GM12865 (cell line): ENCODE data around the gene FGF9.

Experiments used
- DNase-seq: peaks from one replicate; pipeline ENCODE4 v3.0.0; 2010; ENCODE audit warnings: low read depth
- H3K4me3 ChIP-seq: 2 replicates; pipeline ENCODE4 v1.5.1; 2011; ENCODE audit warnings: mild to moderate bottlenecking, low read depth, low read length, control low read depth
- CTCF ChIP-seq: IDR thresholded peaks from 2 replicates; pipeline ENCODE4 v1.5.1; 2011; ENCODE audit warnings: low read length, control low read depth, low read depth, inconsistent platforms; ENCODE audit not compliant: insufficient read depth; ENCODE audit errors: missing control alignments

FGF9 gene

GRCh38 chr13:21684576-21684975 lies 13.7 kb downstream of the FGF9 start:
- no peak overlapping the region for H3K4me3 ChIP-seq
- DNase-seq, result no peak
- no peak for TF ChIP-seq CTCF

- TF ChIP-seq CTCF, result no peak
- H3K4me3 ChIP-seq, result no peak overlapping the region
Observed at GRCh38 chr13:21685485-21686064, 14.7 kb downstream of the FGF9 start.

GRCh38 chr13:21686751-21687391 lies 16.0 kb downstream of the FGF9 start:
- peak; percentile 81 for DNase-seq
- no peak overlapping the region for H3K4me3 ChIP-seq
- no peak for TF ChIP-seq CTCF

More at GRCh38 chr13:21685485-21686064, 14.7 kb downstream of the FGF9 start:
- no peak for DNase-seq

DNA sequence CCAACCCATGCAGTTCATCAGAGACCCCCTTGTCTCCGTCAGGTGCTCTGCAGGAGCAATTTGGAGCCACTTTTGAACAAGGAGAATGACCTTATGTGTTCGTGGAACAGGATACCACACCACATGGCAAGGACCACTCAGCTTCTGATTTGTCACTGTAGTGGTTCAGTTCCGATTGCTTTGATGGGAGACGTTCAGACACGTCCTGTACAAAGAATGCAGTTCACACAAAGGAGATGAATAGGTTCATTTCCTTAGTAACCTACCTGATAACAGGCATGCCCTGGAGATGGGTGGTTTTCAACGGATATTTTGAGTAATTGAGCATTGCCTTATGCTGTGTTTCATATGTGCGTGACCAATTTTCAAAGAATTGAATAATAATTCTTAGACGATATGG lies 17.2 kb downstream of the FGF9 start:
- no peak overlapping the region for H3K4me3 ChIP-seq
- TF ChIP-seq CTCF, result no peak
- no peak for DNase-seq

DNA sequence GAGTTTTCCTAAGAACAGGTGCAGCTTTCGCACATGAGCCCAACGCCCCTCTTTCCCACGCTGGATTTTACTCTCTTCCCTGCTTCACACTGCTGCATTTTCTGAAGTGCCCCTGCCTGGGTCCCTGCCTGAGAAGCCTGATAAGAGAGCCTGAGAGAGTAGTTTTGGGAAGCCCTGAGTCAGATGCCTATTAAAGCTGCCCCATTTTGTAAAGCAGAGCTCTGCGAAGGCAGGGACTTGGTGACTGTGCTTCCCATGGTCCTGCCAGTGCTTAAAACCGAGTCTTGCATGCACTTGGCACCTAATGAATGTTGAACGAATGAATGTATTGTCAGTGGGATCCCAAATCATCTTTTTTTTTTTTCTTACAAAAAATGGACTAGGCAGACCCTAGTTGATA lies 18.2 kb downstream of the FGF9 start:
- no peak for DNase-seq
- no peak for TF ChIP-seq CTCF
- H3K4me3 ChIP-seq, result no peak overlapping the region

DNA sequence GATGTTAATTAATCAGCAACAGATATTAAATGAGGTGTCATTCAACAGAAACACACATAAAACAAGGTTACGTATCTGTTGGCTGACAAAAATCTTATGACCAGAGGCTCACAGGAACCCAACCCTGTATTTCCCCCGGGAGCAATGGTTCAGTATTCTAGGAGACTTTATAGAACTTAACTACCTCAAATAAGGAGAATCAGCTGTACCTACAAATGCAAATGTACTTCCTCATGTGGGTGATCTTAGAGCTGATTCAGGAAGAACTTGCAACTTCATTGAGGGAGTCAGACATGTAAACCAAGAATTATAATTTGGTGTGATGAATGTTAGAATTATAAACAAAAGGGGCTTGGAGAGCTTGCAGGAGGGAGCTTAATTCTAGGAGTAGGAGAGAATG lies 20.1 kb downstream of the FGF9 start:
- no peak overlapping the region for H3K4me3 ChIP-seq
- no peak for TF ChIP-seq CTCF
- DNase-seq, result no peak

GRCh38 chr13:21691500-21691899 lies 20.6 kb downstream of the FGF9 start:
- TF ChIP-seq CTCF, result no peak
- DNase-seq, result no peak
- no peak overlapping the region for H3K4me3 ChIP-seq
